Measurements from ENCODE around the gene TP63. TPM values are rescaled to one million over a fixed set of nuclear protein-coding genes. Genes with fewer than 3 reads are reported as not detected.

TP63 gene
- total RNA-seq, 1 donor from 2014 or later = under 0.01 TPM

GRCh38 chr3:189911001-189911400 lies 279.8 kb downstream of the TP63 start:
- no peak for DNase-seq (ENCODE audit: low read depth in 2 of 2)

- peak in 1 of 2 donors; percentile 85 for DNase-seq (ENCODE audit: low read depth in 2 of 2)
Measured at GRCh38 chr3:189914799-189915198, 283.6 kb downstream of the TP63 start.

GRCh38 chr3:189921770-189922169 lies 290.6 kb downstream of the TP63 start:
- no peak for DNase-seq (ENCODE audit: low read depth in 2 of 2)

GRCh38 chr3:189927975-189928895 lies 297.0 kb downstream of the TP63 start:
- DNase-seq (ENCODE audit: low read depth in 2 of 2) = no peak

GRCh38 chr3:189936201-189936945 lies 305.2 kb downstream of the TP63 start:
- DNase-seq (ENCODE audit: low read depth in 2 of 2) = no peak

GRCh38 chr3:189937302-189938127 lies 306.3 kb downstream of the TP63 start:
- DNase-seq (ENCODE audit: low read depth in 2 of 2) = peak in 1 of 2 donors; percentile 97

GRCh38 chr3:189941125-189941524 lies 309.9 kb downstream of the TP63 start:
- DNase-seq (ENCODE audit: low read depth in 2 of 2) = no peak

GRCh38 chr3:189941679-189942078 lies 310.5 kb downstream of the TP63 start:
- peak; percentile 9 to 64 for DNase-seq (ENCODE audit: low read depth in 2 of 2)

GRCh38 chr3:189942948-189943347 lies 311.8 kb downstream of the TP63 start:
- no peak for DNase-seq (ENCODE audit: low read depth in 2 of 2)

- peak; percentile 7 to 67 for DNase-seq (ENCODE audit: low read depth in 2 of 2)
Measured at GRCh38 chr3:189944285-189945145, 313.3 kb downstream of the TP63 start.

GRCh38 chr3:189945935-189946709 lies 314.9 kb downstream of the TP63 start:
- no peak for DNase-seq (ENCODE audit: low read depth in 2 of 2)

Data from lung microvascular endothelial cell (primary cell).